Suppressor macrophage treated with lipopolysaccharide for 1 hour (primary cell): Measurements from ENCODE around the gene TNFSF13.

ENCODE experiments used
- DNase-seq, 3 donors: peaks; one replicate each; pipeline ENCODE4 v3.0.0-alpha.2; 2020 to 2022

The TNFSF13 gene

GRCh38 chr17:7558544-7559319 is at the start of gene TNFSF13:
TSS of gene TNFSF13 (plus strand) at chr17:7558750. CDS start at chr17:7559040, 290 bp downstream.
- DNase-seq, result peak; percentile 50 to 53 (median 50)

GRCh38 chr17:7508846-7509245 is 49.7 kb upstream of the TNFSF13 start:
- no peak for DNase-seq

GRCh38 chr17:7509937-7510336 is 48.6 kb upstream of the TNFSF13 start:
- DNase-seq, result no peak

- DNase-seq, result no peak
Measured at GRCh38 chr17:7511108-7511507, 47.4 kb upstream of the TNFSF13 start.

GRCh38 chr17:7512105-7512504 is 46.4 kb upstream of the TNFSF13 start:
- DNase-seq, result no peak

- DNase-seq, result peak in 1 of 3 donors; percentile 7
Measured at GRCh38 chr17:7512824-7513540, 45.6 kb upstream of the TNFSF13 start.

- DNase-seq, result no peak
Measured at GRCh38 chr17:7513850-7514419, 44.6 kb upstream of the TNFSF13 start.

GRCh38 chr17:7515911-7516610 is 42.5 kb upstream of the TNFSF13 start:
- peak; percentile 73 to 75 (median 74) for DNase-seq

- DNase-seq, result peak; percentile 49 to 58 (median 58)
Measured at GRCh38 chr17:7523033-7523432, 35.5 kb upstream of the TNFSF13 start.

- DNase-seq, result no peak
Measured at GRCh38 chr17:7528842-7529241, 29.7 kb upstream of the TNFSF13 start.

GRCh38 chr17:7530023-7530900 is 28.3 kb upstream of the TNFSF13 start:
- DNase-seq, result no peak

- DNase-seq, result no peak
Measured at GRCh38 chr17:7538050-7538449, 20.5 kb upstream of the TNFSF13 start.

GRCh38 chr17:7538891-7539545 is 19.5 kb upstream of the TNFSF13 start:
- peak in 1 of 3 donors; percentile 29 for DNase-seq

GRCh38 chr17:7541074-7541621 is 17.4 kb upstream of the TNFSF13 start:
- DNase-seq, result no peak

GRCh38 chr17:7544911-7545310 is 13.6 kb upstream of the TNFSF13 start:
- DNase-seq, result no peak

GRCh38 chr17:7548585-7549400 is 9.8 kb upstream of the TNFSF13 start, which contains the start of gene TNFSF12:
TSS of gene TNFSF12 (plus strand) at chr17:7549058. CDS start at chr17:7549154, 96 bp downstream.
- DNase-seq, result peak; percentile 47 to 71 (median 54)

- DNase-seq, result no peak
Measured at GRCh38 chr17:7549401-7550055, 9.0 kb upstream of the TNFSF13 start.

GRCh38 chr17:7550344-7550743 is 8.2 kb upstream of the TNFSF13 start:
- no peak for DNase-seq

- DNase-seq, result no peak
Measured at GRCh38 chr17:7551396-7551795, 7.2 kb upstream of the TNFSF13 start.

- peak; percentile 69 to 85 (median 76) for DNase-seq
Measured at GRCh38 chr17:7552621-7553051, 5.9 kb upstream of the TNFSF13 start.
